Immature natural killer cell (primary cell): ENCODE results near the gene TTLL10. TPM values are rescaled to one million over a fixed set of nuclear protein-coding genes. Genes with fewer than 3 reads are reported as not detected.

Source experiments
- DNase-seq, 3 donors: peaks; one replicate each; pipeline ENCODE4 v3.0.0; 2022; ENCODE audit warnings: mixed read lengths in 1 of 3
- H3K27ac Mint-ChIP-seq, 6 donors: one replicate each; pipeline ENCODE4 v1.8.0; 2020; ENCODE audit warnings: mixed read lengths in 6 of 6, mild to moderate bottlenecking in 5 of 6, inconsistent platforms in 4 of 6, moderate library complexity in 3 of 6
- H3K27me3 Mint-ChIP-seq, 3 donors: one replicate each; pipeline ENCODE4 v1.8.0; 2020 to 2021; ENCODE audit warnings: low read depth in 3 of 3, mild to moderate bottlenecking in 3 of 3, mixed read lengths in 3 of 3, moderate library complexity in 3 of 3, inconsistent platforms in 1 of 3
- H3K36me3 Mint-ChIP-seq, 3 donors: one replicate each; pipeline ENCODE4 v1.8.0; 2020; ENCODE audit warnings: mixed read lengths in 3 of 3, inconsistent platforms in 2 of 3, mild to moderate bottlenecking in 2 of 3
- H3K4me1 Mint-ChIP-seq, 2 donors: one replicate each; pipeline ENCODE4 v1.8.0; 2020; ENCODE audit warnings: inconsistent platforms in 2 of 2, mild to moderate bottlenecking in 2 of 2, mixed read lengths in 2 of 2, moderate library complexity in 1 of 2
- H3K4me3 Mint-ChIP-seq, 5 donors: one replicate each; pipeline ENCODE4 v1.8.0; 2020; ENCODE audit warnings: mild to moderate bottlenecking in 5 of 5, mixed read lengths in 5 of 5, inconsistent platforms in 3 of 5, moderate library complexity in 3 of 5
- H3K9me3 Mint-ChIP-seq, 6 donors: one replicate each; pipeline ENCODE4 v1.8.0; 2020; ENCODE audit warnings: mild to moderate bottlenecking in 6 of 6, mixed read lengths in 6 of 6, inconsistent platforms in 4 of 6, moderate library complexity in 3 of 6
- polyA plus RNA-seq, 3 donors: library from polyadenylated mRNA; unstranded; fragments of 300-500 nt; fragmentation: Illumina TruSeq; gene quantifications; one replicate each; pipeline ENCODE4 v1.2.3, GENCODE V29; 2021

Gene TTLL10
- polyA plus RNA-seq, 3 donors from 2014 or later = 0.68 to 0.83 (median 0.69) TPM

DNA sequence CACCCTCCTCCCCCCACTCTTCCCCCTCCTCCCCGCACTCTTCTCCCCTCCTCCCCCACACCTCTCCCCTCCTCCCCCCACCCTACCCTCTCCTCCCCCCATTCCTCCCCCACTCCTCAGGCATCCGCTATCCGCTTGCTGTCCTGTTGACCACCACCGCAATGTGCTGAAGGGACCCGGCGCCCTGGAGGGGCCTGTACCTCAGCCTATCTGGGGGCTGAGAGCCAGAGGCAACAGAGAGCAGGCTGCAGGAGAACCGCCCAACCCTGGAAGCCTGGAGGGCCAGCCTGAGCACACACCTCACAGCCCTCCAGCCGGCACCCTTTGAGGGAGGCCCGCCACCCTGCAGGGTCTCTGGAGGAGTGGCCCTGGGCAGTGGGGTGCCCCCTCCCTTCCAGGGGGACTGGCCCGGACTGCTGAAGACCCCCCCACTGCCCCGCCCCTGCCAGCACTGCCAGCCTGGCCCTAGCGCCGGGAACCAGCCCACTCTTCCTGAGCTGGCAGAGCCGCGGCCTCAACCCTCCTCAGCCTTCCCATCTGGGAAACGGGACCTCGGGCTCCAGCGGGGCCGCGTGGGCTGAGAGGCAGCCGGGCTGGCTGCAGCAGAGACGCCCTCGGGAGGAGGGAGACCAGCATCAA lies 71.6 kb downstream of the TTLL10 start:
- Mint-ChIP-seq H3K27me3 (peaks cover 0 to 1% (median 0%) of the 10 kb centered on the region in 3 donors), H3K4me3 (no peak overlapping the region), H3K4me1 (peaks cover 0 to 6% of the 10 kb centered on the region in 2 donors), H3K36me3 (no peaks in the 10 kb centered on the region), H3K9me3 (no peaks in the 10 kb centered on the region), H3K27ac (no peak overlapping the region)
- no peak for DNase-seq

DNA sequence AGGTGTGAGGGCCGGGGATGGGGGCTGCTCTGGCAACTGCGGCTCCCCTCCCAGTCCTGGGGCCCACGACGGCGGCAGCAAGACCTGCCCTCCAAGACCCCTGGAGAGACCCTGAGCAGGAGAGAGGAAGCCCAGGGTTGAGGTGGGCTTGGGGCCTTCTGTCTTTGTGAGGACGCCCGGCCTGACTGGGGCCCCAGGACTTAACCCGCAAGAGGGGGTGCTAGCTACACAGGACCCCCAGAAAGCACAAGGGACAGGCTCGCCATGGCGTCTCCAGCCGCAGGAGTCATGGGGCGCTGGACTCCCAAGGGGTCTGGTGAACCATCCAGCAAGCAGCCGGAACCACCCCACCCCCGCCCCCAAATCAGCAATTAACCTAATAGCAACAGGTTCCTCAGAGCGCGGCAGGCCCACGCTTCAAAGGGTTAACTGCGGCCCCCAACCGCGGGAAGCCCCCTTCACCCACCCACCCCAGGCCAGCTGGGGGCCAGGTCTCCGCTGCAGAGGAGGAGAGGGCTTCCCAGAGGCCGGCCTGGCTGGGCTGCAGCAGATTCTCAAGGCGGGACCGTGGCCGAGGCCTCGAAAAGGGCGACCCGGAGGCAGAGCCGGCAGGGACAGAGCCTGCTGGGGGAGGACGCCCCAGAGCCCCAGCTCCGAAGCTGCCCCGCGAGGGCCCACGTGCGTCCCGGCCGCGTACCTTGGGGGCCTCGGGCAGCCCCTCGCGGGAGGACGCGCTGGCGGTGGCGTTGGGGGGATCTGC lies 72.3 kb downstream of the TTLL10 start:
- no peak overlapping the region for H3K4me3 Mint-ChIP-seq
- no peaks in the 10 kb centered on the region for H3K9me3 Mint-ChIP-seq
- H3K36me3 Mint-ChIP-seq = no peaks in the 10 kb centered on the region
- H3K27ac Mint-ChIP-seq = no peak overlapping the region
- peaks cover 0 to 1% (median 0%) of the 10 kb centered on the region in 3 donors for H3K27me3 Mint-ChIP-seq
- DNase-seq = no peak
- peaks cover 2 to 12% of the 10 kb centered on the region in 2 donors for H3K4me1 Mint-ChIP-seq

DNA sequence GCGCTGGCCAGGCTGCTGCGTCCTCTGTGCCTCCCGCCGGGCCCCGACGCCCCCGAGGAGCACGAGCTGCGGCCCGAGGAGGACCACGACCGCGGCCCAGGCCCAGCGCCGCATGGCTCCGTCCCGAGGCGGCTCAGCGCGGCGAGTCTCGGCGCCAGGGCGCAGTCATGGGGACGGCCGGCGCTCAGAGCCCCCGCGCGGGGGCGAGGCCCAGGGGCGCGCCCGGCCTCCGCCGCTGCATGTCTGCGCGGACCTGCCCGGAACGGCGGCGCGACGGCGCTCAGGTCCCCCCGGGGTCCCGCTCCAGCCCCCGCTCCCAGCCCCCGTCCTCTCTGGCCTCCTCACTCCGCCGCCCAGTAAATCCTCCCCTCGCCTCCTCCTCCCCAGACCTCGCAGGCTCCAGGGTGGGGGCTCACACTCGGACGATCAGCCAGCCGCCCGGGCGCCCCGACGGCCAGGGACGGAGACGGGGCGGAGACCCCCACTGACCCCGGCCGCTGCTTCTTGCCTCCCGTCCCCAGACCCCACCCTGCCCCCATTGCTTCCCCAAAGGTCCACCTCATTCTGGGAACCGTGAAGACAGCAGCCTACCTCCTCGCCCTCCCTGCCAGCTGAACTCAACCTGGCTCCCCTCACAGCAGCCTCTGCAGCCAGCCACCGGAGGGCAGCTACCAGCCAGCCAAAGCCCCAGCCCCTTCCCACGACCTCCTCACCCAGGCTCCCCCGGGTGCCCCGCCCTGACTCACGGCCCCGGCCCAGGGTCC lies 73.1 kb downstream of the TTLL10 start, which contains the start of gene C1QTNF12:
Gene C1QTNF12 (minus strand): TSS at position 146 of the 764 bp plus-strand sequence. CDS start 32 bp downstream, at position 114.
- no peak for DNase-seq
- no peak within 1 kb of the TSS for H3K4me3 Mint-ChIP-seq
- H3K4me1 Mint-ChIP-seq = peaks cover 5 to 14% of the 10 kb centered on the region in 2 donors
- H3K9me3 Mint-ChIP-seq = no peaks in the 10 kb centered on the region
- H3K27ac Mint-ChIP-seq = no peak within 1 kb of the TSS
- H3K27me3 Mint-ChIP-seq = peaks cover 0 to 1% (median 0%) of the 10 kb centered on the region in 3 donors
- H3K36me3 Mint-ChIP-seq = no peaks in the 10 kb centered on the region

DNA sequence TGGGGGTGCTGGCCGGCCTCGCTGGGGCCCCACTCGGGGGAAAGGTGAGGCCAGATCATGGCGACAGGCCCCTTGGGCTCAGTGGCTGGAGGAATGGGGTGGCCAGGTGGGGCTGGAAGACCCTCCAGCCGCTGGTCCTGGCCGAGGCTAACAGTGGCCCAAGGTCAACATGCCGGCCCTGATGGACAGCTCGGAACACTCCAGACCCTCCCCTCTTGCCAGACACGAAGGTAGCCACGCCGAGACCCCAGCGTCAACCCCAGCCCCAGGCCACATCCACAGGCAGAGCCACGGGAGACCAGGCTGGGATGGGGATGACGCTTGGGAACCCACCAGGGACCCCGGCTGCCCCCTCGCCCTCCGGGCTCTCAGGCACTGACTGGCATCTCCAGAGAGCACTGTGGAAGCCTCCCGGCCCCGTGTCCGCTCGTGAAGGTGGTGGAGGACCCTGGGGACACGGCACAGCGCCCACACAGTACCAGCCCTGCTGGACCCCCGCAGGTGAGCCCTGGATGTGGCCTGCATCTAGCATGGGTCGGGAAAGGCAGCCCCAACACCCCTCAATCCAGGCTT lies 73.7 kb downstream of the TTLL10 start:
- Mint-ChIP-seq H3K27ac (no peak overlapping the region), H3K36me3 (no peaks in the 10 kb centered on the region), H3K9me3 (no peaks in the 10 kb centered on the region), H3K4me3 (no peak overlapping the region), H3K27me3 (peaks cover 0 to 1% (median 0%) of the 10 kb centered on the region in 3 donors), H3K4me1 (peaks cover 5 to 16% of the 10 kb centered on the region in 2 donors)
- no peak for DNase-seq

Other genes starting within 250 kb of the TTLL10 start
- gene SAMD11, start 250.0 kb upstream of the TTLL10 start, polyA plus RNA-seq = under 1 TPM in 1 of 3 donors, not detected in 2; 0.14 TPM
- gene NOC2L, start 214.6 kb upstream of the TTLL10 start, polyA plus RNA-seq = 10 to 100 TPM; 48.2 to 69.8 (median 53.5) TPM
- gene KLHL17, start 213.3 kb upstream of the TTLL10 start, polyA plus RNA-seq = 1 to 10 TPM in 2 of 3 donors, not detected in 1; 1.8 to 2.2 TPM
- gene PLEKHN1, start 207.4 kb upstream of the TTLL10 start, polyA plus RNA-seq = 1 to 10 TPM in 1 of 3 donors, under 1 TPM in 2; 0.14 to 2.2 (median 0.68) TPM
- gene PERM1, start 191.8 kb upstream of the TTLL10 start, polyA plus RNA-seq = not detected
- 1 to 10 TPM; 2.3 to 7.7 (median 2.4) TPM for gene HES4, start 173.8 kb upstream of the TTLL10 start, polyA plus RNA-seq
- gene ISG15, start 160.4 kb upstream of the TTLL10 start, polyA plus RNA-seq = 100 to 1,000 TPM; 304 to 360 (median 354) TPM
- gene AGRN, start 153.8 kb upstream of the TTLL10 start, polyA plus RNA-seq = under 1 TPM in 1 of 3 donors, not detected in 2; 0.87 TPM
- gene RNF223, start 99.6 kb upstream of the TTLL10 start, polyA plus RNA-seq = not detected
- gene C1orf159, start 57.8 kb upstream of the TTLL10 start, polyA plus RNA-seq = 1 to 10 TPM in 2 of 3 donors, under 1 TPM in 1; 0.99 to 7.5 (median 4.1) TPM
- gene TNFRSF18, start 32.7 kb downstream of the TTLL10 start, polyA plus RNA-seq = 100 to 1,000 TPM in 2 of 3 donors, 10 to 100 TPM in 1; 56.4 to 136 (median 105) TPM
- 10 to 100 TPM in 2 of 3 donors, 1 to 10 TPM in 1; 7.6 to 16.3 (median 12.1) TPM for gene TNFRSF4, start 40.3 kb downstream of the TTLL10 start, polyA plus RNA-seq
- gene SDF4, start 58.1 kb downstream of the TTLL10 start, polyA plus RNA-seq = 100 to 1,000 TPM; 157 to 240 (median 194) TPM
- 10 to 100 TPM in 1 of 3 donors, 1 to 10 TPM in 2; 5.3 to 13.9 (median 9.9) TPM for gene B3GALT6, start 58.4 kb downstream of the TTLL10 start, polyA plus RNA-seq
- not detected for gene C1QTNF12, start 72.8 kb downstream of the TTLL10 start, polyA plus RNA-seq
- 100 to 1,000 TPM in 1 of 3 donors, 10 to 100 TPM in 2; 77.8 to 105 (median 83.9) TPM for gene UBE2J2, start 100.0 kb downstream of the TTLL10 start, polyA plus RNA-seq
- gene SCNN1D, start 106.6 kb downstream of the TTLL10 start, polyA plus RNA-seq = not detected
- 1 to 10 TPM; 1.4 to 7.0 (median 4.6) TPM for gene ACAP3, start 134.1 kb downstream of the TTLL10 start, polyA plus RNA-seq
- gene PUSL1, start 134.7 kb downstream of the TTLL10 start, polyA plus RNA-seq = 10 to 100 TPM; 17.3 to 25.4 (median 18.9) TPM
- 10 to 100 TPM; 62.1 to 68.8 (median 67.5) TPM for gene INTS11, start 150.8 kb downstream of the TTLL10 start, polyA plus RNA-seq
- gene CPTP, start 150.9 kb downstream of the TTLL10 start, polyA plus RNA-seq = 10 to 100 TPM in 2 of 3 donors, 1 to 10 TPM in 1; 9.2 to 23.7 (median 10.5) TPM
- gene TAS1R3, start 157.4 kb downstream of the TTLL10 start, polyA plus RNA-seq = under 1 TPM in 1 of 3 donors, not detected in 2; 0.08 TPM
- 1 to 10 TPM in 2 of 3 donors, under 1 TPM in 1; 0.78 to 1.5 (median 1.4) TPM for gene DVL1, start 175.5 kb downstream of the TTLL10 start, polyA plus RNA-seq
- not detected for gene MXRA8, start 184.7 kb downstream of the TTLL10 start, polyA plus RNA-seq
- 100 to 1,000 TPM; 168 to 216 (median 190) TPM for gene AURKAIP1, start 201.3 kb downstream of the TTLL10 start, polyA plus RNA-seq
- 10 to 100 TPM; 16.7 to 34.6 (median 22.0) TPM for gene CCNL2, start 225.5 kb downstream of the TTLL10 start, polyA plus RNA-seq
- gene MRPL20, start 233.4 kb downstream of the TTLL10 start, polyA plus RNA-seq = 100 to 1,000 TPM; 167 to 194 (median 182) TPM
- gene ANKRD65, start 247.4 kb downstream of the TTLL10 start, polyA plus RNA-seq = not detected